Forelimb muscle (tissue), 1 donor: ENCODE measurements around the gene CIROP. TPM values are rescaled to one million over a fixed set of nuclear protein-coding genes. Genes with fewer than 3 reads are reported as not detected.

Experiments
- DNase-seq: peaks from one replicate; pipeline ENCODE4 v3.0.0-alpha.2; 2013; ENCODE audit warnings: low read depth
- polyA plus RNA-seq: library from polyadenylated mRNA; unstranded; fragments of 120-200 nt; gene quantifications from one replicate; pipeline ENCODE4 v1.2.1, GENCODE V29; 2013; ENCODE audit not compliant: insufficient read length

CIROP gene, protein sequence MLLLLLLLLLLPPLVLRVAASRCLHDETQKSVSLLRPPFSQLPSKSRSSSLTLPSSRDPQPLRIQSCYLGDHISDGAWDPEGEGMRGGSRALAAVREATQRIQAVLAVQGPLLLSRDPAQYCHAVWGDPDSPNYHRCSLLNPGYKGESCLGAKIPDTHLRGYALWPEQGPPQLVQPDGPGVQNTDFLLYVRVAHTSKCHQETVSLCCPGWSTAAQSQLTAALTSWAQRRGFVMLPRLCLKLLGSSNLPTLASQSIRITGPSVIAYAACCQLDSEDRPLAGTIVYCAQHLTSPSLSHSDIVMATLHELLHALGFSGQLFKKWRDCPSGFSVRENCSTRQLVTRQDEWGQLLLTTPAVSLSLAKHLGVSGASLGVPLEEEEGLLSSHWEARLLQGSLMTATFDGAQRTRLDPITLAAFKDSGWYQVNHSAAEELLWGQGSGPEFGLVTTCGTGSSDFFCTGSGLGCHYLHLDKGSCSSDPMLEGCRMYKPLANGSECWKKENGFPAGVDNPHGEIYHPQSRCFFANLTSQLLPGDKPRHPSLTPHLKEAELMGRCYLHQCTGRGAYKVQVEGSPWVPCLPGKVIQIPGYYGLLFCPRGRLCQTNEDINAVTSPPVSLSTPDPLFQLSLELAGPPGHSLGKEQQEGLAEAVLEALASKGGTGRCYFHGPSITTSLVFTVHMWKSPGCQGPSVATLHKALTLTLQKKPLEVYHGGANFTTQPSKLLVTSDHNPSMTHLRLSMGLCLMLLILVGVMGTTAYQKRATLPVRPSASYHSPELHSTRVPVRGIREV
- not detected for polyA plus RNA-seq

DNA sequence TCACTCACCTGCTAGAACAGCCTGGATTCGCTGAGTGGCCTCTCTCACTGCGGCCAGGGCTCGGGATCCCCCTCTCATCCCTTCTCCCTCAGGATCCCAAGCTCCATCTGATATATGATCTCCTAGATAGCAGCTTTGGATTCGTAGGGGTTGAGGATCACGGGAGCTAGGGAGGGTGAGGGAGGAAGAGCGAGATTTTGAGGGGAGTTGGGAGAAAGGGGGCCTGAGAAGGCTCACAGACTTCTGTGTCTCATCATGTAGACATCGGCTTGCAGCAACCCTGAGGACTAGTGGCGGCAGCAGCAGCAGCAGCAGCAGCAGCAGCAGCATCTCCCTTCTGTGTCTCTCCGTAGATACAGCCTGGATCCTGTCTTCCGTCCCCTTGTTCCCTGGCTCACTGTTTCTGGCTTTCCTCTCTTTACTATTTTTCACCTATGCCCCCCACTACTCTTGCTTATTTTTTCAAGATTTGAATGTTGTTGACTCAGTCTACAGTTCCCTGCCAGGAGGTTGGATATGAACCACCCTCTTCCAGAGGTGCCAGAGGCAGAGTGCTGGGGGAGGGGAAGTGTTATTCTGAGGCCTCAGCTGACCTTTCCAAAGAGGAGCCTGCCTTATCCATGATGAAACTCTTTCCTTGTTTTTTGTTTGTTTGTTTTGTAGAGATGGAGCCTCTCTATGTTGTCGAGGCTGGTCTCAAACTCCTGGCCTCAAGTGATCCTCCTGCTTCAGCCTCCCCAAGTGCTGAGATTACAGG, at the start of gene CIROP:
Gene CIROP (minus strand): TSS at position 399 of the 757 bp plus-strand sequence. CDS start 69 bp downstream, at position 330.
- no peak for DNase-seq

DNA sequence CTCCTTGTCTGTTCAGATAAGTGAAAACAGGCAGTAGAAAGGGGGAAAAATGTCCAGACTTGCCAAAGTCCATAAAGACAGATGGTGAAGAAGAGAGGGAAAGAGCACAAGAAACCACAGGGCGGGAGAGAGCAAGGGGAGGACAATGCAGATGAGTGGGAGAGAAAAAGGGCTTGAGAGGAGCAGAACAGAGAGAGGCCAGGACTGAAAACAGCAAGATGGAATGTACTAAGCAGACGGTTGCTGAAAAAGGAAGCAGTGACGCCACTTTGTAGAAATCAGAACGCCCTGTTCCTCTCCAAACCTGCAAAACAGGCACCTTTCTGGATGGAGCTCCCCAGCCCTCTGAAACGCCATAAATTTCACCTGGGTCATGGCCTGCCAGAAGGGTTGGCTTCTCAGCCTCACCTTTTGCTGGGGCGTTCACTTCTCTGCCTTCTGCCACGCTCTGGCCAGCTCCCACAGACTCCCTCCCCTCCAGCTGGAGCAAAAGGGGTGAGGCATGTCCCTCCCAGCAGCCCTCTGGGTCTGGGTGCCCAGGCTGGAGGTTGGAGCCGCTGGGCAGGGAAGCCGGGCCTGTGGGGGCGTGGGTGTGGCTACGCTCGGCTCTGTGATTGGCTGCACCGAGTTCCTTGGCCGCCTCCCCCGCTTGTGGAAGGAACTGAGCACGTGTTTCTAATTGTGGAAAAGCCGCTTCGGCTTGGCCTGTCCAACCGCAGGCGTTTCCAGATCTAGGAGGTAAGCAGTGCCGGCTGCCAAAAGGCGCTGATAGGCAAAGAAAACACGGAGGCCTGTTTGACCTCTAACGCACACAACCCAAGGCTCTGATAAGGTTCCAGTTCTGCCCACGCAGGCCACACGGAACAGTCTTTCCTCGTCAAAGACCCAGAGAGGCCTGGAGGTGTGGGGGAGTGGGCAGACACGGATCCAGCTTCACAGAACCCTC, 49.3 kb upstream of the CIROP start:
- DNase-seq: peak; percentile 43

DNA sequence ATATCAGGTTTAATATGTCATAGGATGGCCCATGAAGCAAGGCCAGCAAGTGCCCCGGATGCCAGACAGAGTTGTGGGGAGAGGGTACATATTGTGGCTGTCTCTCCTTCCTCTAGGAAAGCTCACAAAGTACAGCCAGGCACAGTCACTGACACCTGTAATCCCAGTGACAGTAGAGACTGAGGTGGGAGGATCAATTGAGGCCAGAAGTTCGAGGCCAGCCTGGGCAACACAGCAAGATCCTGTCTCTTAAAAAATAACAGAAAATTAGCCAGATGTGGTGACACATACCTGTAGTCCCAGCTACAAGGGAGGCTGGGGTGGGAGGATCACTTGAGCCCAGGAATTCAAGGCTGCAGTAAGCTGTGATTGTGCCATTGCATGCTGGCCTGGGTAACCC, 46.6 kb upstream of the CIROP start:
- DNase-seq: no peak

DNA sequence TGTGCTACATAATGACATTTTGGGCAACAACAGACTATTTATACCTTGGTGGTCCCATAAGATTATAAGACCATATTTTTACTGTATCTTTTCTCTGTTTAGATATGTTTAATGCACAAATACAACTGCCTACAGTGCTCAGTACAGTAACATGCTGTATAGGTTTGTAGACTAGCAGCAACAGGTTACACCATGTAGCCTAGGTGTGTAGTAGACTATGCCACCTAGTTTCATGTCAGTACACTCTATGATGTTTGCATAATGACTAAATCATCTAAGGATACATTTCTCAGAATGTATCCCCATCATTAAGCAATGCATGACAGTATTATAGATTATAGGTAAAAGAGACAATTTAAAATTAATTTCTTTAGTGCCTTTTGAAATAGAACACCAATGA, 45.0 kb upstream of the CIROP start:
- DNase-seq: no peak

DNA sequence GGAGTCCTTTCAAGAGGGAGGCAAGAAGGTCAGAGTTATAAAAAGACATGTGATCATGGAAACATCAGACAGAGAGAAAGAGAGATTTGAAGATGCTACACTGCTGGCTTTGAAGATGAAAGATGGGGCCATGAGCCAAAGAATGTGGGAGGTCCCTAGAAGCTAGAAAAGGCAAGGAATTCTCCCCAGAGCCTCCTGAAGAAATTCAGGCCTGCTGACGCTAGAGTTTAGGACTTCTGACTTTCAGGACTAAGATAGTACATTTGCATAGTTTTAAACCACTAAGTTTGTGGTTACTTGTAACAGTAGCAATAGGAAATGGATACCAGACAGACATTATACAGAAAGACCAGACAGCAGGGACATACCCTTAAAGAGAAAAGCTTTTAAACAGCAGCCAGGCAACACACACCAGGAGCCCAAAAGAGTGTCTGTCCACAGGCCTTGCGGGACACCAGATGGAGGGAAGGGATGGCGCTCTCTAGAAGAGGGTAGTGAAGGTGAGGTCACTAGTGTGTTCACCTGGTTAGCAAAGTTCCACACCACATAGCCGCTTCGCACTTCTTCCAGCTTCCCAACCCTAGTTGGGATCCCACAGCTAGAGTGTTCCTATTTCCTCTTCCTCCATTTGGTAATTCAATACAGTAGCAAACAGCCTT, 43.9 kb upstream of the CIROP start:
- no peak for DNase-seq

DNA sequence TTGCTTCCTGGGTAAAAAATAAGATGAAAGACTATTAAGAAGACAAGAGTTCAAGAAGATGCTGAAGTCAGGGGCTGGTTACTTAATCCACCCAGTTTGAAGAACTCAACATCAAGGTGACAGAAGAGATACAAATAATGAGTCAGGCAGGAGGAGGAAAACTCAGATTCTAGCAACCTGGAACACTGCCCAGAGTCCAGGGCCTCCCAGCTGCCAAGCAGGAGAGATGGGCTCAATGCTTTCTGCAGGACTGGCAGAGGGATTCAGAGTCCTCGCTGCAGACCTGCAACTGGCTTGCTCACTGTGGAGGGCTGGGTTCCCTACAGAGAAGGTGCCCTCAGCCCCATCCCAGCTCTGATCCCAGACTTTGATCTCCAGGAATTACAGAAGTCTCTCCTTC, 42.9 kb upstream of the CIROP start:
- DNase-seq: no peak

DNA sequence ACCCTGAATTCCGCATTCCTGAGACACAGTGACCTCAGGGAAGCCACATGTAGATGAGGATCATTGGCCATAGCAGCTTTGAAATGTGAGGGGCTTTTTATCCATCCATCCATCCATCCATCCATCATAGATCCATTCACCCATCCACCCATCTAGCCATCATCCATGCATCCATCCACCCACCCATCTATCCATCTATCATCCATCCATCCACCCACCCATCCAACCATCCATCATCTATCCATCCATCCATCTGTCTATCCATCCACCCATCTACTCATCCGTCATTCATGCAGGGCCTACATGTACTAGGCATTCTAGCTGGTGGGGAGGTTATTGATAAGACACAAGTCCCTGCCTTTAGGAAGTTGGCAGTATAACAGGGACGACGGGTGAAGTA, 42.2 kb upstream of the CIROP start:
- no peak for DNase-seq

DNA sequence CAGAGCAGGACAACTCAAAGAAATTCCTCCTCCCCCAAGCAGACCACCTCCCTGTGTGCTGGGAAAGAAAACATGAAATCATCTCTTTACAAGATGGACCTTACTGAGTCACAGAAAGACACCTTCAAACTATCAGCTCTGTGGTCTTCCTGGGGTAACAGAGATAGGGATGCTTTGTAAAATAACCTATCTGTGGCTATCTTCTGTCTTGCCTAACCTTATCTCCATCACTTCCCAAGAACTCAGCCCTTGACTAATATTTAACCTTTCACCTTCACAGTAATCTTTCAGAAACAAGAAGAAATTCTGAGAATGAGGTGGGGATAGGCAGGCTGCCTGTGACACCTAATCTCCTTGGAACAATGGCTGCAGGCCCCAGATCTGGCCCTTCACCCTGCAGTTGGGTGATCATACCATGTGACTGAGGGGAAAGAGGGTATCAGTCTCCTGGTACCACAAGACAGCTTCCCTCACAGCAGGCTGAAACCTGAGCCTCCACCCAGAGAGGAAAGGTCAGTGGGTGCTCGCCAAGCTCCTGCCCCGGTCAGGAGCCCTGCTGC, 41.6 kb upstream of the CIROP start:
- no peak for DNase-seq

DNA sequence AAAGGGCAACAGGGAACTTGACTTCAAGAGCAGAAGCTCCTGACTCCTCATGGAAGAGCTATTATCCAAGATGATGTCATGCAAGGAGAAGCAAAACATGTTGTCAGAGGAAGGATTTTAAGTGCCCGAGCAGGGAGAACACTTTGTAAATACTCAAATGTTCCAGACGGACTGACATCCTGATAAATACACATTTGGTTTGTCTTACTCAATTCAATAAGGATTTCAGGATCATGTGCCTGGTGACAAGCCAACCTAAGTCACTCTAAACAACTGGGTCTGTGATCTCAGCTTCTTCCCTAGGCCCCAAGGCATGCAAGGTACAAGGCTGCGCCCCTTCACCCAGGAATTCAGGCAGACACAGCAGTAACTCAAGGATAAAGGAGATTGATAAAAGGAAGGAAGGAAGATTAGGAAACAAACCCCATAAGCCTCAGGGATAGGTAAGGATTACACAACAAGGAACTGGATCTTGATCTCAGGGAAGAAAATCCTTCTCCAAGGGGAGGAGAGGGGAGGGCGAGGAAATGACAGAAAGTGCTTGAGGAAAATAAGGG, 41.1 kb upstream of the CIROP start:
- no peak for DNase-seq

DNA sequence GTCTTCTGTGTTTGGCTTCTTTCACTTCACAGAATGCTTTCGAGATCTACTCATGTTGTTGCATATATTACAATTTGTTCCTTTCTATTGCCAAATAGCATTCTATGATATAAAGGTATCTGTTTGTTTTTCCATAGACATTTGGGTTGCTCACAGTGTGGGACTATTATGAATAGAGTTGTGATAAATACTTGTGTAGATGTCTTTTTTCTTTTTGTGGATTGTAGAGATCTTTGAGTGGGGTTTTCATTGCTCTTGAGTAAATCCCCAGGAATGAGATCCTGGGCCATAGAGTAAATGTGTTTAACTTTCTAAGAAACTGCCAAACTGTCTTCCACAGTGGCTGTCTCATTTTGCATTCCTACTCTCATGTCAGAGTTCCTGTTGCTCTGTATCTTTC, 39.1 kb upstream of the CIROP start:
- DNase-seq: no peak

DNA sequence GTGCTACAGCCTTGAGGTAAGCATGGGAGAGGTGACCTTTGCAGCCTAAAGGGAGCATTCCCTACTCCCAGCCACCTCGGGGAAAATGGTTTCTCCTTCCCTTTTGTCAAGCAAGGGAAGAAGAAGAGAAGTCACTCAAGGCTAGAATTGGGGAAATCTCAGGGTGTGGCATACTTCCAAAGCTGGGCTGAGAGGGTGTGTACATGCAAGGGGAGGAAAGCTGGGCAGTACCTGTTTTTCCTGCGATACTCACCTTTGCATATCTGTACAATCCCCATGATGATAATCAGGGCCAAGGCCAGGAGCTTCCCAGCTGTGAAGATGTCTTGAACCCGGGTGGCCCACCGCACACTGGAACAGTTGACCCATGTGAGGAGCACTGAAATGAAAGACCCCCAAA, 38.0 kb upstream of the CIROP start:
- no peak for DNase-seq

DNA sequence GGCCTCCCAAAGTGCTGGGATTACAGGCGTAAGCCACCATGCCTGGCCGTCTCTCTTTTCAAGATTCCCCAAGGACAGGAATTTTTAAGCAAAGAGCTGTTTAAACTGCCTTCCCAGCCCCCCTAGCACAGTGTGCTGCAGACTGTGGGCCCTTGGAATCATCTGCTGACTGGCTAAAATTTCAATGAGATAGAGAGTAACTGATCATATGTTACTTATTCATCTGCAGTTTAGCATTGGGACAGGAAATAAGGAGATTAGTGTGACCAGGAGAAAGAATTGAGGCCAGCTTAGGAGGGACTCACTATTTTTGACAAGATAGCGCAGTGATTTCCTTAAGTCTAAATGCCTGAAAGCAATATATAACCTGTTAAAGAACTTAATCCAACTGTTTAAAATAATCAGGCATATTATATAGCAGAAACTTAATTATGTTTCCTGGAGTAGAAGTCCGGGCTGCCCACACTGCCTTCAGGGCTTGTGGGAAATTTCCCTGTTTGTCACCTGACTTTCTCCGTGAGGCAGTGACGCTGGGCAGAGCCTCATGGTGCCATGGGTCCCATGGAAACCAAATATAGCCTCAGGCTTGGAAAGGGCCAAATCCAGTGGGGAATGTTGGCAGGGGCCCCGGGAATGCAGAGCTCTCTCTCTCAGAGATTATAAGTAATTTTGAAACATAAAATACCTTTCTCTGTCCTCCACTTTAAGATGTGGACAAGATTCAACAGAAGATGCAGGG, 37.1 kb upstream of the CIROP start:
- DNase-seq: no peak

DNA sequence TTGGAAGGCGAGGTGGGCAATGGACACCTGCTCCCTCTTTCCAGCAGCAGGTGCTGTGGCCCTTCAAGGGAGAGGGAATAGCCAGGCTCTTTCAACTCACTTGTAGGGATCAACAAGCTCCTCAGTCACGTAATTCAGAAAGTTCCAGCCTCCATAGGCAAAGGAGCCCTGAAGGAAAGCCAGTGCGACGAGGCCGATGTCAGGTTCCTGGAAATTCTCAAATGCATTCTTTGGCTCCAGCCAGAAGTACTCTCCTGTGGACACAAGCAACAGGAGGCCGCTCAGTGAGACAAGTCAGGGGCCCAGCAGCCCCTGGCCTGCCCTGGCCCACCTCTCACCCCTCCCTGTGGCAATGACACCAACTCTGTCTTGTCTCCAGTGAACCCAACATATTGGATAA, 35.6 kb upstream of the CIROP start:
- DNase-seq: no peak

DNA sequence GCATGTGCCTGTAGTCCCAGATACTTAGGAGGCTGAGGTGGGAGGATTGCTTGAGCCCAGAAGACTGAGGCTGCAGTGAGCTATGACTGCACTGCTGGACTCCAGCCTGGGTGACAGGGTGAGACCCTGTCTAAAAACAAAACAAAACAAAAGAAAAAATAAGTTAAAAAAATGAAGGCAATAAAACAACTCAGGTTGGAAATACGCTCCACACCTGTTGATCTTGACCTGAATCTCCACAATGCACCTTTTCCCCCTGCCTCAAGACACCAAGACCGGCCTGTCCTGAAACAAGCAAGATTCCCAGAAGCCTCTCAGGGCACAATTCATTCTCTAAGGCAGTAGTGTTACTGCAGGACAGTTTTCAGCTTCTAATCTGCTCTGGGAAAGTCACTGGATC, 35.1 kb upstream of the CIROP start:
- no peak for DNase-seq

DNA sequence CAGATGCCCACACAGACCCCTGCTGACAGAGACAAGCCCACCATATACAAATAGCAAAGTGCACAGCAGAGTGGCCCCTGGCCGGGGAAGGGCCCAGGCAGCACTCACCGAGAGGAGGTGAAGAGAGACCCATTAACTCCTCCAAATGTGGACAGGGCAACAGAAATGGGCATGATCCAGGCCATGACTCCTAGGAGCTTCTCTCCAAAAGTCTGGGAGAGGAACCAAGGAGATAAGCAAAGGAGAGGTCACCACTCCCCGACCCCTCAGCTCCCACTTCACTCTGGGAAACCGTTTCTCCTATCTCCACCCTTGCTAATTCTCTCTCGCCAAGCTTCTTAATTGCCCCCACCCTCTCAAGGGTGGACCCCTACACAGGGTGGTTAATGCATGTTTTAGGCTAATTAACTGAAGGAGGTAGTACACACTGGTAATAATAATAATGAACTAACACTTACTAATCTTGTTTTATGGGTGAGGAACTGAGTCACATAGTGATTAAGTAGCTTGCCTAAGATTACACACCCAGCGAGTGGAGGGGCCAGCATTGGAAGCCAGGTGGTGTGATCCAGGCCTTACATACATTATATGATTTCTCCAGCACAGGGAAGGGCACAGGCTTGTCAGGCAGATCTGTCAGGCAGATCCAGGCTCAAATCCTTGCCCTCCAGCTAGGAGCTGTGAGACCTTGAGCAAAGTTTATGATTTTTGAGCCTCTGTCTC, 33.2 kb upstream of the CIROP start:
- no peak for DNase-seq

DNA sequence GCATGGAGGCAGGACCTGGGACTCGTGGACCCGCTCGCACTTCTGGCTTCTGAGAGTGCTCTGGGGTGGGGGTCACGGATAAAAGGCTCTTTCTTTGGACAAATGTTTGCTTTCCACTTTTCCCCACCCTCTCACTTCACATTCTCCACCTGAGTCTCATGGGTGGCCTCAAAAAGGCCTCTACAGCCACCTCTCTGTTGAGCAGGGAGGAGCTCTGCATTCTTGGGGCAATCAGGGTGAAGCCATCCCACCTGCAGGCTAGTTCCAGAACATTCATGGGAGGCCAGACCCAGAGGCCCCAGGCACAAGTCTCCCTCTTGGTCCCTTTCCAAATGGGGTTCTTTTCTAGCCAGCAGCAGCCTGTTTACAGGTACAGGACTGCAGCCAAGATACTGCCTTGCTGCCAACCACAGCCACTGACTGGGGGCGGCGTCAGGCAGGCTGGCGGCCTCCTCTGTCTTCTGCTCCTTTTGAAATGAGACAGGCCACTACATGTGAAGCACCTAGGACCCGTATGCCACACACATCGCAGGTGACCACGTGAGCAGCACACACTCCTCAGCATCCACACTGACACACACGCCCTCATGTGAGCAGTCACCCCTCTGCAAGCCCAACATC, 32.5 kb upstream of the CIROP start:
- DNase-seq: no peak

DNA sequence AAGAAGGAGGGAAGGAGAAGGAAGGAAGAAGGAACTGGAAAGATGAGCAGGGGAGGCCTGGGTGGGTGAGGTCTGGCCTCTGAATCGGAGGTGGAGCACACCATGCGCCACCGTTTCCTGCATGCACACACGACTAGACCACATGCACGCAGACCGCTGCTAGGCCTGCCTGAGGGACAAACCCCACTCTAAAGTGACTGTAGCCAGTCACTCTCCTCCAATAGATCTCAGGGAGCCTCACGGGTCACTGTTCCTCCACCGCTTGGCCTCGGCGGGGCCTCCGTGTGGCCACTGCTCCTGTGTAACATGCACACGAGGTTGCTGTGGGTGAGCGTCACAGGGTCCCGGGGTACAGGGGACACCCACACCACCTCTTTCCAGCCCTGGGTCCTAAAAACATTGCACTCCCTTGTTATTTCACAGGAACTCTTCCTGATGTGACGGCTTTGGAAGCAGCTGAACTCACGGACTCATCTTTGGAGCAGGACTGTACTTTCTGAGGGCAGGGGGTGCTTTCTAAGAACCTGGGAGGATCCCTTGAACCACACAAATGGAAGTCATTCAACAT, 31.9 kb upstream of the CIROP start:
- DNase-seq: no peak

DNA sequence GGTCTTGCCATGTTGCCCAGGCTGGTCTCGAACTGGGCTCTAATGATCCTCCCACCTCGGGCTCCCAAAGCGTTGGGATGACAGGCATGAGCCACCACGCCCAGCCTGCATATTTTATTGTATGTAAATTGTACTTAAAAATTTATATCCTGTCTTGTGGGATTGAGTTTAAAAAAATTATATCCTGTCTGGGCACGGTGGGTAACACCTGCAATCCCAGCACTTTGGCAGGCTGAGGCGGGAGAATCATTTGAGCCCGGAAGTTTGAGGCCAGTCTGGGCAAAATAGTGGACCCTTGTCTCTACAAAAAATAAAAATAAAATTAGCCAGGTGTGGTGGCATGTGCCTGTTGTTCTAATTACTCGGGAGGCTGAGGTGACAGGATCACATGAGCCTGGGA, 28.2 kb upstream of the CIROP start:
- DNase-seq: no peak
